SJCRH30 (cell line): ENCODE results near the gene ABHD16B. TPM values are rescaled to one million over a fixed set of nuclear protein-coding genes. Genes with fewer than 3 reads are reported as not detected.
A peak's percentile ranks its signal among the peaks of the same experiment; 100 is the strongest.

ENCODE experiments used
- DNase-seq, 2 experiments: peaks; one replicate each; pipeline ENCODE4 v3.0.0-alpha.2; 2015 to 2020
- H3K27ac ChIP-seq: fragments of 250-450 bp; sonication (Bioruptor Pico); 2 replicates; pipeline ENCODE4 v1.5.1; 2020; ENCODE audit warnings: mild to moderate bottlenecking, moderate library complexity
- H3K27me3 ChIP-seq: fragments of 250-450 bp; sonication (Bioruptor Pico); 2 replicates; pipeline ENCODE4 v1.5.1; 2020; ENCODE audit warnings: mild to moderate bottlenecking, moderate library complexity
- H3K36me3 ChIP-seq: fragments of 250-450 bp; sonication (Bioruptor Pico); 2 replicates; pipeline ENCODE4 v1.5.1; 2020; ENCODE audit warnings: mild to moderate bottlenecking, moderate library complexity
- H3K4me1 ChIP-seq: fragments of 250-450 bp; sonication (Bioruptor Pico); 2 replicates; pipeline ENCODE4 v1.5.1; 2020; ENCODE audit warnings: mild to moderate bottlenecking, moderate library complexity
- H3K4me3 ChIP-seq: fragments of 250-450 bp; sonication (Bioruptor Pico); 2 replicates; pipeline ENCODE4 v1.5.1; 2020; ENCODE audit warnings: mild to moderate bottlenecking, moderate library complexity
- H3K9me3 ChIP-seq: fragments of 250-450 bp; sonication (Bioruptor Pico); replicated peaks from 2 replicates; pipeline ENCODE4 v1.5.1; 2020; ENCODE audit warnings: mild to moderate bottlenecking, moderate library complexity
- total RNA-seq: library from RNA; depleted of rRNA; stranded (reverse); fragments of >200 nt; shearing (Covaris generic); gene quantifications from 2 replicates; pipeline ENCODE4 v1.2.3, GENCODE V29; 2014

The ABHD16B gene
- total RNA-seq, 1 experiment from 2014 or later: not detected

DNA sequence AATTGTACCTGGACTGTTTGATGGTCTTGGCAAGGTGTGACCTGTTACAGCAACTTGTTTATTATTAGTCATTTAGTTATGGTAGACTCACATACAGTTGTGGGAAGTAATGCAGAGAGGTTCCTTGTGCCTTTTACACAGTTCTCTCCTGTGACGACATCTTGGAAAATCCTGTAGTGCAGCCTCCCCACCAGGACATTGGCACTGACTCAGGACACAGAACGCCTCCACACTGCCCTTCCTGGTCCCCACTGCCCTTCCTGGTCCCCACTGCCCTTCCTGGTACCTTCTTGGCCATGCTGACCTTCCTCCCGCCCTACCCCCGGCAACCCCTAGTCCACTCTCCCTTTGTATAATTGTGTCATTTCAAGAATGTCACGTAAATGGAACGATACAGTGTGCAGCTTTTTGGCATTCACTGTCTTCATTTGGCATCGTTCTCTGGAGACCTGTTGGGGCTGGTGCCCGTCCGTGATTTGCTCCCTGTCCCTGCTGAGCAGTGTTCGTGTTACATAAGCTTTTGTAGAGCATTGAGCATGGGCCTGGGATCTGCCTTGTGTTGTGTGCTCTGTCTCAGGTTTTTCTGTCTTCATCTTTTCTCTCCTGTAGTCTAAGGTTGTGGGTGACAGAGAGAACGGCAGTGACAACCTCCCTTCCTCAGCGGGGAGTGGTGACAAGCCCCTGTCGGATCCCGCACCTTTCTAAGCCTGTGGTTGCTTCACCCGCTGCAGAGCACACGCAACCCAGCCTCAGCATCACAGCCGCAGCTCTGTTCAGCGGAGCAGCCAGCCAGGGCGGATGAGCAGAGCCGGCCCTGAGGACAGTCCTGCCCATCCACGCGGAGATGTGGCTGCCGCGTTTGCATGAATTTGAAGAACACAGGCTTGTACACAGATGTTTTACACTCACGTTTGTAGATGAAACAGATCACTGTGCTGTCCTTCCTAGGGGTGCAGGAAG lies 28.2 kb downstream of the ABHD16B start:
- Histone ChIP-seq H3K9me3 (no peaks in the 10 kb centered on the region), H3K27ac (no peak overlapping the region), H3K4me1 (no peaks in the 10 kb centered on the region), H3K27me3 (no peaks in the 10 kb centered on the region), H3K4me3 (no peak overlapping the region), H3K36me3 (peaks cover 37% of the 10 kb centered on the region)
- no peak for DNase-seq

DNA sequence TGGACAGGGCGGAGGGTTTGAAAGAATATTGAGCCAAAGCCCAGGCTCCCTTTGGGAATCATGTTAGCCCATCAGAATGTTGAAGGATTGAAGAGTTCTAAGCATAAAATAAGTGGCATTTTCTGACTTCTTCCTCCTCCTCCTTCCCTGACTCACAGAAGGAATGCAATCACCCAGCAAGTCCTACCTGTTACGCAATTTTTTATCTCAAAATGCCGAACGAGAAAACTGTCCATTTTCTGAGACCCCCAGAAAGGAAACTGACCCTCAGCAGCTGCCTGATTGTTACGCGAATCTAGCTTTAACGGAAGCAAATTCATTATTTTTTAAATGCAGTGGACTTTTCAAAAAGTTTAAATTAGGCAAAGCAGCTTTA lies 28.9 kb downstream of the ABHD16B start:
- no peaks in the 10 kb centered on the region for H3K4me1 ChIP-seq
- no peaks in the 10 kb centered on the region for H3K27me3 ChIP-seq
- H3K9me3 ChIP-seq: no peaks in the 10 kb centered on the region
- no peak overlapping the region for H3K27ac ChIP-seq
- H3K36me3 ChIP-seq: peaks cover 37% of the 10 kb centered on the region
- H3K4me3 ChIP-seq: no peak overlapping the region
- no peak for DNase-seq

DNA sequence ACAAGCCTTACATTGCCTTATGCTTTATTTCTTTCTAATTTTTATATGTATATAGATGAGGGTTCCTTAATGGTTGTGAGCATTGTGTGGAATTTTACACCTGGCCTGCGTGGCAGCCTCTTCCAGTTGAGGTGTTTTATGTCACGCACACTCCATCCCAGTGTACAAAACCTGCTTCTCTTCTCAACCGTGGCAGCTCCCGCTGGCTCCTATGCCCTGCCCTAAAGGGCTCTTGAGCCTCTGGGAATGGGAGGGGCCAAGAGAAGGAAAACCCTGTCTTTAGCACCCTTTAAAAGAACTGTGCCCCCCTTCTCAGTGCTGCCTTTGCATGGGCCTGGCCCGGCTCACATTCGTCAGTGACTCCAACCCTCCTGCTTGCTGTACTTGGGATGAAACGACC lies 29.3 kb downstream of the ABHD16B start:
- Histone ChIP-seq H3K4me3 (no peak overlapping the region), H3K4me1 (no peaks in the 10 kb centered on the region), H3K36me3 (peaks cover 37% of the 10 kb centered on the region), H3K27ac (no peak overlapping the region), H3K9me3 (no peaks in the 10 kb centered on the region), H3K27me3 (no peaks in the 10 kb centered on the region)
- no peak for DNase-seq

DNA sequence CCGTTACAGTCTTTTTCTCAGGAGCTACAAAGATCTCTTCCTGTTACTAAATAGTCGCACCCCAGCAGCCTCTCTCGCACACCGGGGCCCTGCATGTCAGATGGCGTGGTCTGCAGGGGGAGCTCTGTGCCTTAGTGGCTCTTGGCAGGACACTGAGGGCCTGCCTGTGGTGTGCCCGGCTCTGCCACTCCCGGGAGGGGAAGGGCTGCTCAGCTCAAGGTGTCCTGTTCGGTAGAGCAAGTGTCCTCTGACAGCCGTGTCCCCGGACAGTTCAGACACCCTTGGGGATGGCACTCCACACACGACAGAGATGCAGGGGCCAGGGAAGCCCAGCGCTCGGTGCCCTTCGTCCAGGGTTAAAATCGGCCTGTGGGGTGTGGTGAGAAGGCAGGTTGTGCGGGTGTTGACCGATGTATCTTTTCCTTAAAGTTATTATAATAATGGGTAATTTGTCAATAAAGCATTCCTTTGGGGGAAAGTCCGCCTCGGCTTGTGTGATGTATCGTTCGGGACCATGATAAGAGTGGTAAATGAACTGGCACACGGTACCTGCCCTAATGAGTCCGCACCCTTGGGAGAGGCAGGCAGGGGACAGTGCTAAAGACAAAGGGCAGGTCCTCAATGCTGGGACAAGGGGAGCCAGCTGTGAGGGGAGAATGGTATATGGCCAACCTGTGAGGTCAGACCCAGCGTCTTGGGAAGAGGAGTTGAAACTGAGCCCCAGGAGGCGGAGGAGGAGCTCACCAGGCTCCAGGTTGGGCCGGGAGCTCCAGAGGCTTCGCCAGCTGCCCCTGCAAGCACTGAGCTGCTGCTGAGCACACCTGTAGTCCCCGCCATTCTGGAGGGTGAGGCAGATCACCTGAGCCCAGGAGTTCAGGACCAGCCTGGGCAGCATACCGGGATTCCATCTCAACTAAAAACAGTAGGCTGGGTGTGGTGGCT lies 30.0 kb downstream of the ABHD16B start:
- no peak overlapping the region for H3K4me3 ChIP-seq
- peaks cover 33% of the 10 kb centered on the region for H3K36me3 ChIP-seq
- H3K27me3 ChIP-seq: no peaks in the 10 kb centered on the region
- no peaks in the 10 kb centered on the region for H3K4me1 ChIP-seq
- H3K9me3 ChIP-seq: no peaks in the 10 kb centered on the region
- DNase-seq: no peak
- no peak overlapping the region for H3K27ac ChIP-seq

DNA sequence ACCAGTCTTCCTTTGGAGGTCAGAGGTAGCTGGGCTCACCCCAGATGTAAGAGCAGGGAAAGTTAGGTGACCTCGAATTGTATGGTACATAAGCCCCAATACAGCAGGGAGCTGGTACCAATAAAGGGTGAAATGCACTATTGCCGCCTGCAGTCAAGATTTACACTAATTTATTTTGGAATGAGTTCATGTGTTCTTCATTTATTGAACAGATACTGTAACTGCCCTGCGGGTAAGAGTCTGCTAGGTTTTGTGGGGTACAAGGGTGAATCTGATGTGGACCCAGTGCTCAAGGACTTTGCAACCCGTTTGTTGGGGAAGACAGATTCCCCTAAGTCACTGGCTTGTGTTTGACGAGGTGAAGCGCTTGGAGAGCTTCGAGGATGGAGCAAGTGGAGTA lies 31.1 kb downstream of the ABHD16B start:
- Histone ChIP-seq H3K36me3 (peaks cover 23% of the 10 kb centered on the region), H3K9me3 (no peaks in the 10 kb centered on the region), H3K27ac (no peak overlapping the region), H3K4me1 (peaks cover 7% of the 10 kb centered on the region), H3K27me3 (no peaks in the 10 kb centered on the region), H3K4me3 (no peak overlapping the region)
- no peak for DNase-seq

DNA sequence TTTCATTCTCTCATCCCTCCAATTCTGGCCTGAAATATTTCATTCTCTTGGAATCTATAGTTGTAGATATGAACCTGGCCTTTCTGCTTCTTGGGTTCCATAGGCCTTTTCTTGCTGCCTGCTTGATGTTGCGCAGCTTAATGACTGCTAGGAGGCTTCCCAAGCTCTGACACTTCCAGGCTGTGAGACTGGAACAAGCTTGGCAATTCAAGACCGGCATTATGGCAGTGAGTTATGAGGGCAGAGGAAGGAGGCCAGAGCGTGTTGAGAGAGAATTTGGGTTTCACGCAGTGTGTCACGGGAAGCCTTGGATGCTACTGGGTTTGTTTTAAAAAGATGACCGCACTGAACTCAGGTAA lies 32.7 kb downstream of the ABHD16B start:
- Histone ChIP-seq H3K36me3 (peaks cover 14% of the 10 kb centered on the region), H3K9me3 (no peaks in the 10 kb centered on the region), H3K27ac (no peak overlapping the region), H3K4me3 (no peak overlapping the region), H3K4me1 (peaks cover 7% of the 10 kb centered on the region), H3K27me3 (no peaks in the 10 kb centered on the region)
- DNase-seq: no peak

DNA sequence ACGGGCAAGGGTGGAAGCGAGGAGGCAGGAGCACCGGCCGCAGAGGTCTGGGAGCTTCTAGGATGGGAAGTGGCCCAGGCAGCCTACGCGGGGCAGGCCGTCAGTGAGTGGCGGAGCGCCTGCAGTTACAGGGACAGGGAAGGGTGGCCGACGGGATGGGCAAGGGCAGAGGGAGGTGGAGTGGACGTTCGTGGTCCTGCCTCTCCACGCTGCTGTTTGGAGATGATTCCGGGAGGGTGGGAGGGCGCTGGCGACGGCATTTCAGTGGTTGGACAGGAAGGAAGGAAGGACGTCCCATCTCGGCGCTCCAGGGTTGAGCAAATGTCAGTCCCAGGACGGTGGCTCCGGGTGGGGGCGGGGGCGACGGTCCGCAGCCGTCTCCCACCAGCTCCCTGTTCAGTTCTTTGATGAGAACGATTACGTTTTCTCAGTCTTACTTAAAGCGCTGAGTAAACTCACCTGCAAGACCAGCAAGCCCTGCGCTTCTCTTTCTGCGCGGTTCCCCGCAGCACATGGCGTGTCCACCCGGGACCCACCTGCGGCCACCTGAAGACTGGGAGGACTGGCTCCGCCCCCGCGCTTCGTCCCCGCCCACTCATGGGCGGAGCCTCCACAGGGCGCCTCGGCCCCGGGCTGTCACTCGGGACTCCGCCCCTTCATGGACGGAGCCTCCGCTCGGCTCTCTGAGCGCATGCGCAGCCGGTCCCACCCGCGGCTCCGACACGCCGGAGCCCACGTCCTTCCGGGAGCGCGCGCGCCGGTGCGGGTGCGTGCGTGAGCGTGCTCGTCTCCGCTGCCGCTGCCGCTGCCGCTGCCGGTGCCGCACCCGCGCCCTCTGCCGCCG lies 33.3 kb downstream of the ABHD16B start, which contains the start of gene DNAJC5:
Gene DNAJC5 (plus strand): TSS at position 769 of the 844 bp plus-strand sequence. CDS start 33,220 bp downstream, outside the sequence.
- peak; percentile 97 to 99 for DNase-seq
- H3K27ac ChIP-seq: peak within 1 kb of the TSS; percentile 55; the same call in 1 of the 2 replicates
- H3K4me3 ChIP-seq: peak within 1 kb of the TSS; percentile 58
- no peaks in the 10 kb centered on the region for H3K9me3 ChIP-seq
- no peaks in the 10 kb centered on the region for H3K27me3 ChIP-seq
- H3K4me1 ChIP-seq: peaks cover 7% of the 10 kb centered on the region
- peaks cover 10% of the 10 kb centered on the region for H3K36me3 ChIP-seq

DNA sequence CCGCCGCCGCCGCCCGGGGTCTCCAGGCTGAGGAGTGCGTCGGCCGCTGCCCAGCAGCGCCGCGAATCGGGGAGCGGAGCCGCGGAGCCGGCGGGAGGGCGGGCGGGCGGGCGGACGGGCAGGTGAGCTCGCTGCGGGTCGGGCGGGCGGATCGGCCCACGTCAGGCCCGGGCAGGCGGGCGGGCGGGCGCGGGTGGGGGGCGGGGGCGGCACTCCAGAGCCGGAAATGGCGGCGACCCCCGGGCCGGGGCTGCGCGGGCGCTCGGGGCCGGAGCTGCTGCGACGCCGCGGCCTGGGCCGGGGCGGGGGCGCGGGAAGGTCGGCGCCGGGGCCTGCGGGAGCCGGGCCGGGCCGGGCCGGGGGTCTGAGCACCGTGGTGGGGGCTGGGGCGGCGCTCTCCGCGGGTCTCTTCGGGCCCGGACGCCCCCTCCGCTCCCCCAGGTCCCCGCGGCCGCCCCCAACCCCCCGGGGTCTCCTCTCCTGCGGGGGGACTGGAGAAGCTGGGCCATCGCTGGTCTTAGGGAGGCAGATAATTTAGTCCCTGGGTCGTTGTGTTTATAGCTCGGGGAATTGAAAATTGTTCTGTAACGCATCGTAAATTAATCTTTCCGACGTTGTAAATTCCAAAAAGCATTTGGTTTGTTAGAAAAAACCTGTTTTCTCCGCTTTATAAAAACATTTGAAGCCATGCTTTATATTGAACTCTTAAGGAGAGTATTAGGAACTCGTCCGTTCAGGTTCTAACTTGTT lies 34.1 kb downstream of the ABHD16B start:
- peaks cover 7% of the 10 kb centered on the region for H3K4me1 ChIP-seq
- H3K36me3 ChIP-seq: peaks cover 2% of the 10 kb centered on the region
- H3K27me3 ChIP-seq: no peaks in the 10 kb centered on the region
- peak overlapping the region; percentile 55; the same call in 1 of the 2 replicates for H3K27ac ChIP-seq
- peak in 1 of 2 experiments; percentile 40 for DNase-seq
- no peaks in the 10 kb centered on the region for H3K9me3 ChIP-seq
- peak overlapping the region; percentile 58 for H3K4me3 ChIP-seq

DNA sequence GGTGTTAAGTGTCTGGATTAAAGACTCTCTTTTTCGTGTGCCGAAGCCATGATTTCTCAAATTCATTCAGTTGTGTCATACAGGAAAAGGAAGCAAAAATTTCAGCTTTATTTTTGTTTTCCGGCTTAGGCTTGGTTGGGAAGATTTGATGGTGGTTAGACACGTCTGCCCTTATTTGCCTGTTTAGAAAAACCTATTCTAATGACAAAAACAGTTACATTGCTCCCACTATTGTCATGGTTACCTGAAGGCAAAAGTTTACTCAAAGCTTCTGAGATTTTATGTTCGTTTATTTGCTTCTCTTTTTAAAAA lies 34.6 kb downstream of the ABHD16B start:
- Histone ChIP-seq H3K4me3 (peak overlapping the region; percentile 58), H3K9me3 (no peaks in the 10 kb centered on the region), H3K27ac (peak overlapping the region; percentile 55), H3K4me1 (peaks cover 7% of the 10 kb centered on the region), H3K27me3 (no peaks in the 10 kb centered on the region), H3K36me3 (no peaks in the 10 kb centered on the region)
- no peak for DNase-seq

DNA sequence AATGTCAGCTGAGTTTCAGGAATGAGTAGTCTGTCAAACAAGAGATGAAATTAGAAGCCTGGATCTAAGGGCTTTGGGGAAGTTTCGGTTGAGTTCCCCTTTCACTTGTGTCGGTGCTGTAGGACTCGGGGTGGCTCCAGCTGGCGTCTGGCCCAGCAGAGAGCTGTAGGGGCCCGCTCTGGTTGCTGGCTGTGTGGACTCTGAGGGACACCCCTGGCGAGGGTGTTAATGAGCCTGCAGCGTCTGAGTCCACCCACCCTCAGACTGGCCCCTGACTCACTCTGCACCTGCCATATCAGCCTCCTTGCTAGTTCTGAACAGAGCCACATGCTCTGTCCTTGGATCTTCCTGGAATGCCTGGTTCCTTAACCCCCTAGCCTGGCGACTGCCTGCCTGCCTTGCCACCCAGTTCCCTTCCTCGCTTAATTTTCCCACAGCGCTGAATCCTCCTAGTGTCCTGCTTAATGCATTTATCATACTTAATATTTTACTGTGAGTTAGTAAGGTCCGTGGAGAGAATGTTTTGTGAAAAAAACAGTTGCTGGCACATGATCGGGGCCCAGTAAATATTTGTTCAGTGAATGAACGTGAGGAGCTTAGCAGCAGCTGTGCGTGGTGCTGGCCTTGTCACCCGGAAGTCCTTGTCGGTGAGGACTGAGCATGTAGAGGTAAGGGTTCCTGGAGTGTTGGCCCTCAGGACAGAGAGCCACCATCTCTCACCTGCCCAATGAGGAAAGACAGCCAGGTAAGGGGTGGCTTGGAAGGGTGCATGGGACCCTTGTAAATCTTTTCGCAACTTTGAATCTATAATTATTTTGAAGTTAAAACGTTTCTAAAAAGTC lies 35.2 kb downstream of the ABHD16B start:
- H3K4me1 ChIP-seq: peaks cover 7% of the 10 kb centered on the region
- peak overlapping the region; percentile 55 for H3K27ac ChIP-seq
- H3K27me3 ChIP-seq: no peaks in the 10 kb centered on the region
- H3K9me3 ChIP-seq: no peaks in the 10 kb centered on the region
- H3K36me3 ChIP-seq: no peaks in the 10 kb centered on the region
- H3K4me3 ChIP-seq: peak overlapping the region; percentile 58
- peak; percentile 86 for DNase-seq

DNA sequence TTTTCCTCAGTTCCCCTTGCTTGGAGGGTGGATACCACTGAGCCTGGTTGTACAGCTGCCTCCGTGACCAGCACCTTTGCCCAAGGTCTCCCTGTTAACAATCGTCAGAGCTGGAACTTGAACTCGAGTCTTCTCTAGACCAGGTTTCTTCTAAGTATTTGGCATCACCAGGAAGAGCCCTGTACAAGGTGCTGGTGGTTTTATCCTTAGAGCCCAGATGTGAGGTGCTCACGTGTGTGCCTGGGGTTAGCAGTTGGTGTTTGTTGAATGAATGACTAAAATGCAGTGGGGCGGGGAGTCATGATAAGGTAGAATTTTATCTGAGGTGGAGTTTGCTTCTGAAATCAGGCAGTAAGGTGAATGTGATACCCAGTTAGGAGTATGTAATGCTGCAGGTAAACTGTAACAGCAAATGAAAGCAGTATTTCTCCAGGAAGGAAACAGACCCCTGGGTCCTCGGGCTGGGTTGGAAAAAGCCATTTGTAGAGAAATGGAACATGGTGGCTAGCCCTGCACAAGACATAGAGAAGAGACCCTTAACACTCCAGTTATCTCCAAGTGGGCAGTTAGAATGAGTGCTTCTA lies 36.8 kb downstream of the ABHD16B start:
- Histone ChIP-seq H3K27me3 (no peaks in the 10 kb centered on the region), H3K27ac (no peak overlapping the region), H3K4me3 (no peak overlapping the region), H3K4me1 (peaks cover 10% of the 10 kb centered on the region), H3K36me3 (no peaks in the 10 kb centered on the region), H3K9me3 (no peaks in the 10 kb centered on the region)
- no peak for DNase-seq

DNA sequence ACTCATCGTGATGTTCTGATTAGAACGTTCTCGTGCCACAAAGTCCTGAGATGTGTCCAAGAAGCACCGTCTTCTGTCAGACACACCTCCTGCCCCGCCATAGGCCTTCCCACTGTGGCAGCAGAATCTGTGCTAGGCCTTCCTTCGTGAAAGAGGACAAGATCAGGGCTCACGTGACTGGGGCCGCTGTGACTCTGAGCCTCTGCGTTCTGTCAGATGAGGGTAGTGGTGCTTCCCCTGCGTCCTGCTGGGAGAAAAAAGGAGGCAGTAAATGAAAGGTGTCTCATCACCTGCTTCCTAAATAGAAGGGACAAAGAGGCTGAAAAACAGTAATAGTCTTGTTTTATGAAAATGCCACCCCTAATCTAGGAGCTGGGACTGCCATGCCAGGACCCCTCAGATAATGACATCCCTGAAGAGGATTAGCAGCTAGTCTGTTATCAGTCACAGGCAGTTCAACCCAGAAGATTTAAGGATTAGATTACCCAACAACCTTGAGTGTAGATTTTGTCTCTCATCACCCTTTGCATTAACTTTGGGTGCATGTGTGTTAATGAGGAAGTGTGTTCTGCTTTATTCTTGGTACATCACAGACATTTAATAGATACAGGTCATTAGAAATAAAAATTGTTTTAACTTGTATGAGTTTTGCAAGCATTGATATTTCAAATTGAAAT lies 37.7 kb downstream of the ABHD16B start:
- no peak overlapping the region for H3K27ac ChIP-seq
- H3K4me3 ChIP-seq: no peak overlapping the region
- no peaks in the 10 kb centered on the region for H3K9me3 ChIP-seq
- no peaks in the 10 kb centered on the region for H3K27me3 ChIP-seq
- peaks cover 20% of the 10 kb centered on the region for H3K4me1 ChIP-seq
- no peak for DNase-seq
- no peaks in the 10 kb centered on the region for H3K36me3 ChIP-seq
